Thyroid gland (tissue), 4 donors: ENCODE measurements around the gene FLAD1.

Source experiments
- CTCF ChIP-seq, 6 experiments: fragments of 200-600 bp in 3 of 6; fragments of 450-650 bp in 3 of 6; sonication (generic) in 3 of 6; IDR thresholded peaks; one replicate each; pipeline ENCODE4 v1.5.1; 2016 to 2019; ENCODE audit warnings: antibody characterized with exemption in 6 of 6, mild to moderate bottlenecking in 2 of 6, inconsistent platforms in 1 of 6, moderate library complexity in 1 of 6
- POLR2A ChIP-seq, 2 donors: fragments of 450-650 bp; IDR thresholded peaks; one replicate each; pipeline ENCODE4 v1.6.1; 2017; ENCODE audit warnings: antibody characterized with exemption in 2 of 2, mild to moderate bottlenecking in 2 of 2, moderate library complexity in 1 of 2

DNA sequence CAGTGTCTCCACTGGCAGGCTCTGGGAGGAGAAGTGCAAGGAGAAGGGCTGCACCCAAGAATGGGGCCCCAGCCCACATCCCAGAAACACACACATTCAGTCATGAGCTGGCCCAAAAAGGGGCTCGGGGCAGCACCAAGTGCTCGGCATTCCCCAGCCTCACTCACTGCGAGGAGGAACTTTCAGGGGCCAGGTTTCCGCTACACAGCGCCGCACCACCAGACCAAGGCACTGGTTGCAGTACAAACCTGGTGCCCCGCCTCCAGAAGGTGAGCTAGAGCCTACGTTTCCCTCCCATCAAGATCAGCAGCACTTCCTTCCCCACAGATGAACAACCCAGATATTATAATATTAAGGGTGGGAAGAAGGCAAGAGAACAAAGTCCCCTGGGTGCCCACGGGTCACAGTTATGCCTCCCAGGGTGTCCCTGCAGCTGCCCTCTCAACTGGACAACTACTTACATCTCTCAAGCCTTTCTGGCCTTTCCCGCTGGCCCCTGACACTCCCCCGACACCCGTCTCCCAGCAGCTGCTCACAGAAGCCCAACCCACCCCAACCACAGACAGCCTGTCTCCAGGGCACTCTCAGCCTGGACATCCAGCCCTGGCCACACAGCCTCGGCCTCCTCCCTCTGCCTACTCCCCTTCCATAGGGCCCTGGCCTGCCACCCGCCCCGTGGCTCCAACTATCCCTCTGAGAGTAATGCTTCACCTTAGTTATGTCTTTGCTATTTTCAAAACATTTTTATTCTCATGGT is 31.1 kb upstream of the FLAD1 start:
- TF ChIP-seq CTCF (IDR thresholded peaks at IDR 0.05) (no peak), POLR2A (IDR thresholded peaks at IDR 0.05) (no peak)
